HL-60 (cell line): ENCODE results near the gene CYB5RL.

ENCODE experiments used
- POLR2AphosphoS5 ChIP-seq: IDR thresholded peaks from 2 replicates; pipeline ENCODE4 v1.6.1; 2012; ENCODE audit warnings: low read depth
- TF ChIP-seq, protein P1 (sequence below): IDR thresholded peaks from one replicate; pipeline ENCODE4 v1.5.1; 2011; ENCODE audit warnings: low read length, control low read depth, inconsistent platforms; ENCODE audit not compliant: insufficient read depth

- TF ChIP-seq, protein P1, sequence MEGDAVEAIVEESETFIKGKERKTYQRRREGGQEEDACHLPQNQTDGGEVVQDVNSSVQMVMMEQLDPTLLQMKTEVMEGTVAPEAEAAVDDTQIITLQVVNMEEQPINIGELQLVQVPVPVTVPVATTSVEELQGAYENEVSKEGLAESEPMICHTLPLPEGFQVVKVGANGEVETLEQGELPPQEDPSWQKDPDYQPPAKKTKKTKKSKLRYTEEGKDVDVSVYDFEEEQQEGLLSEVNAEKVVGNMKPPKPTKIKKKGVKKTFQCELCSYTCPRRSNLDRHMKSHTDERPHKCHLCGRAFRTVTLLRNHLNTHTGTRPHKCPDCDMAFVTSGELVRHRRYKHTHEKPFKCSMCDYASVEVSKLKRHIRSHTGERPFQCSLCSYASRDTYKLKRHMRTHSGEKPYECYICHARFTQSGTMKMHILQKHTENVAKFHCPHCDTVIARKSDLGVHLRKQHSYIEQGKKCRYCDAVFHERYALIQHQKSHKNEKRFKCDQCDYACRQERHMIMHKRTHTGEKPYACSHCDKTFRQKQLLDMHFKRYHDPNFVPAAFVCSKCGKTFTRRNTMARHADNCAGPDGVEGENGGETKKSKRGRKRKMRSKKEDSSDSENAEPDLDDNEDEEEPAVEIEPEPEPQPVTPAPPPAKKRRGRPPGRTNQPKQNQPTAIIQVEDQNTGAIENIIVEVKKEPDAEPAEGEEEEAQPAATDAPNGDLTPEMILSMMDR, result no peak
- no peak for TF ChIP-seq POLR2AphosphoS5
These were observed 48.8 kb downstream of the CYB5RL start for GRCh38 chr1:54151013-54151412.
